ENCODE results near the gene ATL2.
"Not testable (repeated sequence)": the region's sequence is repeated elsewhere in the genome, so short reads cannot be mapped to it uniquely, and the experiment has no call there.

ATL2 gene

DNA sequence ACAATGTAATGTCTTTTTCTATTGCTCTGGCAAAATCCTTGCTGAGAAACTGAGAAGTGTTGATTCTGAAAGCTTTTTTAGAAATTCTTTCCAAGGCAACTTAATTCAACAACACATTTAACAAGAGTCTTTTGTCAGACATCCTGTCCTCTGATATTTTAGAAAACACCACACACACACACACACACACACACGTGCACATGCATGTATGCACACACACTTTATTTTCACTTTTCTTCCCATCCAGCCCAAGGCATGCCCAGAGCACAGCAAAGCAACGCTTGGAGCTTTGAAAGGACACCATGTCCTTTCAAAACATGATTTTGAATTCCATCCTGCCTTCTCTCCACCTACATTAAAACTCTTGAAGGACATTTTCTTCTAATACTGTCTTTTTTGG, 116.1 kb downstream of the ATL2 start:
- TF ChIP-seq CTCF (IDR thresholded peaks at IDR 0.05; ENCODE audit: low read depth, low read length), result no peak
- no peak for DNase-seq (ENCODE audit: low read depth in 2 of 2)
- no peak overlapping the region for H3K4me3 ChIP-seq (replicated peaks in 1 of 2; ENCODE audit: low read depth in 2 of 2, low read length in 2 of 2)

DNA sequence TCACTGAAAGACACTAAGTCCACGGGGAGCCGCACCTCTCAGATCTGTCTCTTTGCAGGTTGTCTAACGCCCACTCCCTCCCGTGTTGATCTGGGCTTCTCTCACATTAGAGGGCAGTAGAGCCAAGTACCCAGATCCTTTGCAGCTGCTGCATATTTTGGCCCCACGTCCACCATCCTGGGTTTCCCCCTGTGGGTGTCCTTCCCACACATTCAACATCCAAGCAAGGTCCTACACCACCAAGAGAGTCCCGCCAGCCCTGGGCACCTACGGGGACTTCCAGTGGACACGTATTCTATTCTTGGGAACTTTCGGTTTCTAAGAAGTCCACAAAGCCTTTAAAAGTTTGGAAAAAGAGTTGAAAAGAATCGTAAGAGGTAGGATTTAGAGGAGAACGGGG, 116.6 kb downstream of the ATL2 start:
- DNase-seq (ENCODE audit: low read depth in 2 of 2), result no peak
- TF ChIP-seq CTCF (IDR thresholded peaks at IDR 0.05; ENCODE audit: low read depth, low read length), result no peak
- H3K4me3 ChIP-seq (replicated peaks in 1 of 2; ENCODE audit: low read depth in 2 of 2, low read length in 2 of 2), result no peak overlapping the region

- H3K4me3 ChIP-seq (replicated peaks in 1 of 2; ENCODE audit: low read depth in 2 of 2, low read length in 2 of 2), result no peak overlapping the region
- TF ChIP-seq CTCF (IDR thresholded peaks at IDR 0.05; ENCODE audit: low read depth, low read length), result no peak
- no peak for DNase-seq (ENCODE audit: low read depth in 2 of 2)
These were observed 117.8 kb downstream of the ATL2 start for GRCh38 chr2:38259311-38259710.

GRCh38 chr2:38257680-38258079, 119.4 kb downstream of the ATL2 start:
- not testable (repeated sequence) for DNase-seq (ENCODE audit: low read depth in 2 of 2); H3K4me3 ChIP-seq (replicated peaks in 1 of 2; ENCODE audit: low read depth in 2 of 2, low read length in 2 of 2)

DNA sequence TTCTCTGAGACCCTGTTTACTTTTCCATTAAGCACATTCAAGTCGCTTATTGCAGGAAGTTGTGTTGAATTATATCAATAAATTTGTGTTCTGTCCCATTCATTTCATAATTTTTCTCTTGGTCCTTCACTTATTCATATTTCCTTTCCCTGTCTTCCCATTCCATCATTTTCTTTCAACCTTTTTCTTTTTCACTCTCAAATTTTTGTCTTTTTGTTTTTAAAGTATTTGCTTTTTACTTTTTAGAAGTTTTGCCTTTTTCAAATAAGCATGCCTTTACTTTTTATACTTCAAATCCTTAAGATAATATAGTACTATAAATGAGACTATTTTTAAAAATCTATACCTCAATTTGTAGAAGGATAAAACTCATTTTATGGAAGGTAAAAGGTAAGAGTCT, 120.5 kb downstream of the ATL2 start:
- DNase-seq (ENCODE audit: low read depth in 2 of 2), result no peak
- TF ChIP-seq CTCF (IDR thresholded peaks at IDR 0.05; ENCODE audit: low read depth, low read length), result no peak
- H3K4me3 ChIP-seq (replicated peaks in 1 of 2; ENCODE audit: low read depth in 2 of 2, low read length in 2 of 2), result no peak overlapping the region

DNA sequence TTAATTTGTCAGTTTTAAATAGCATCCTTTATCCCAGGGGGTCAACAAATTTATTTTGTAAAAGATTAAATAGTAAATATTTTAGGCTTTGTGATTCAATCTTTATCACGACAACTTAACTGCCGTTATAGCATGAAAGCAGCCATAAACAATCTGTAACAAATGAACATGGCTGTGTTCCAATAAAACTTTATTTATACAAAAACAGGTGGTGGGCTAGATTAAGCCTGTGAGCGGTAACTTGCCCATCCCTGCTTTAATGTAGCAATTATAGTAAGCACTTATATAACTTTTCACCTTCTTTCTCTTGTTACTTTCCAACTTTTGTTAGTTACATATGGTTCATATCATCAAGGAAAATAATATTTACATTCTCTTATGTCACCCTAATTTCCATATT, 121.9 kb downstream of the ATL2 start:
- TF ChIP-seq CTCF (IDR thresholded peaks at IDR 0.05; ENCODE audit: low read depth, low read length), result no peak
- DNase-seq (ENCODE audit: low read depth in 2 of 2), result no peak

GRCh38 chr2:38254796-38255195, 122.3 kb downstream of the ATL2 start:
- H3K4me3 ChIP-seq (replicated peaks in 1 of 2; ENCODE audit: low read depth in 2 of 2, low read length in 2 of 2), result no peak overlapping the region
- DNase-seq (ENCODE audit: low read depth in 2 of 2), result no peak
- no peak for TF ChIP-seq CTCF (IDR thresholded peaks at IDR 0.05; ENCODE audit: low read depth, low read length)

More for the DNA sequence above, 121.9 kb downstream of the ATL2 start:
- no peak overlapping the region for H3K4me3 ChIP-seq (replicated peaks in 1 of 2; ENCODE audit: low read depth in 2 of 2, low read length in 2 of 2)

Measured in cardiac fibroblast (primary cell).